ACC112 (cell line): Measurements from ENCODE around the gene ARMH3.

ENCODE experiments used
- H2AFZ ChIP-seq: fragments of 200-600 bp; sonication (generic); one replicate; pipeline ENCODE4 v1.6.0; 2017; ENCODE audit warnings: antibody characterized with exemption, low read length; ENCODE audit not compliant: unreplicated experiment
- H3K27ac ChIP-seq: fragments of 200-600 bp; sonication (generic); 2 replicates; pipeline ENCODE4 v1.5.1; 2014; ENCODE audit warnings: low read depth, mild to moderate bottlenecking, antibody characterized with exemption, low read length, moderate library complexity
- H3K27me3 ChIP-seq: fragments of 200-600 bp; sonication (generic); 2 replicates; pipeline ENCODE4 v1.6.1; 2014; ENCODE audit warnings: mild to moderate bottlenecking, antibody characterized with exemption, low read length, moderate library complexity, mixed read lengths; ENCODE audit not compliant: insufficient read depth
- H3K36me3 ChIP-seq: fragments of 200-600 bp; sonication (generic); 2 replicates; pipeline ENCODE4 v1.6.1; 2016; ENCODE audit warnings: mild to moderate bottlenecking, antibody characterized with exemption, low read length, moderate library complexity, mixed read lengths; ENCODE audit not compliant: insufficient read depth
- H3K4me1 ChIP-seq: fragments of 200-600 bp; sonication (generic); one replicate; pipeline ENCODE4 v1.6.1; 2016; ENCODE audit warnings: low read length, mixed read lengths; ENCODE audit not compliant: insufficient read depth, unreplicated experiment, control insufficient read depth
- H3K4me3 ChIP-seq: fragments of 200-600 bp; sonication (generic); 2 replicates; pipeline ENCODE4 v1.5.1; 2014; ENCODE audit warnings: mild to moderate bottlenecking, low read depth, low read length
- H3K79me2 ChIP-seq: fragments of 200-600 bp; sonication (generic); one replicate; pipeline ENCODE4 v1.6.0; 2016; ENCODE audit warnings: low read length; ENCODE audit not compliant: control insufficient read depth, unreplicated experiment, insufficient read depth

The ARMH3 gene

DNA sequence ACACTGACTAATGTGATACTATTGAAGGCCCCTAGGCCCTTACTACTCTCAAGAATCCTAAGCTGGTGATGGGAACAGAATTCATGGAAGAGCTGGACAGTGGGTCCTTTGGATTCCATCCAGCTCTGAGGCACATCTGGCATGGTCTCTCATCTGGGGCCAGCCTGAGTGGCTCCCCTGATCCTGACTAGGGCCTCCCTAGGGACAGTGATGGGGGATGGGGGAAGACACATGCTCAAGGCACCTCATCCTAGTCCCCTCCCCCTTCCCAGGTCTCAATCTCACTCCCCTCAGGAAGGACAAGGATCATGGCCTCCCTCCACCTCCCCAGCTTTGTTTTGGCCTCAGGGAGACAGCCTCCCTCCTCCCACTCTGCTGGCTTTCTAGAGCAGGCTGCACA, 214.1 kb downstream of the ARMH3 start:
- Histone ChIP-seq H3K27me3 (0 out of 2 replicates have a peak, but pooled peaks cover 4% of the 10 kb centered on the region), H3K27ac (no peak overlapping the region), H3K79me2 (no peaks in the 10 kb centered on the region), H3K36me3 (no peaks in the 10 kb centered on the region), H2AFZ (no peak overlapping the region), H3K4me1 (peaks cover 4% of the 10 kb centered on the region), H3K4me3 (no peak overlapping the region)

DNA sequence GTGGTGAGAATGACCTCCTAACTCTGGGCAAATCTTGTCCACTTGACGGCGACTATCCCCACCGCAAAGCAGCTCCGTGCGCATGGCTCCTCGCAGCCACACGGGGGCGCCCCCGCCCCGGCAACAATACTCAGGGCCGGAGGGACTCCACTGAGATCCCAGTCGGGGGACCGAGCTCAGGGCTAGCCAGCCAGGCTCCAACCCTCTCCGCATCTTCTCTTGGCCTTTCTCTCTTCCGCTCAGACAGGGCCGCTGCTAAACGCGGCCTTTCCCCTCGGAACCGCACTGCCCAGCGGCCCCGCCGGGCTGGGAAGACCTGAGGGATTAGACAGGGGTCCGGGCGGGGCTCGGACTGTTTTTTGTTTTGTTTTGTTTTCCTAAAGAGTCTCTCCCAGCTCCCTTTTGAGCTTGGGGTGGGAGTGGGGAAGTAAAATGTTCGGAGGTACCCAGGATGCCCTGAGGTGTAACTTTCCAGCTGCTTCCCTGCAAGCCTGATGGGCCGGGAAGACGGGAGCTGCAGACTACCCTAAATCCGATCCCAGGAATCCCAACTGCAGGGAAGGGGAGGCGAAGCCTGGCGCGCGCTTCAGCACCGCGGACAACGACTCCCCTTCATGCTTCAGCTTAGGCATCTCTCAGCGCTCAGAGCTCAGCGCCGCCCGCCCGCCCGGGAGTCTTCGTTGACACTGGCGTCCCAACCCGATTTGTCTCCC, 215.1 kb downstream of the ARMH3 start:
- no peak overlapping the region for H2AFZ ChIP-seq
- H3K79me2 ChIP-seq, result no peaks in the 10 kb centered on the region
- H3K27me3 ChIP-seq, result 0 out of 2 replicates have a peak, but pooled peaks cover 4% of the 10 kb centered on the region
- H3K4me3 ChIP-seq, result peak overlapping the region; percentile 76
- no peak overlapping the region for H3K27ac ChIP-seq
- H3K36me3 ChIP-seq, result no peaks in the 10 kb centered on the region
- peaks cover 4% of the 10 kb centered on the region for H3K4me1 ChIP-seq

DNA sequence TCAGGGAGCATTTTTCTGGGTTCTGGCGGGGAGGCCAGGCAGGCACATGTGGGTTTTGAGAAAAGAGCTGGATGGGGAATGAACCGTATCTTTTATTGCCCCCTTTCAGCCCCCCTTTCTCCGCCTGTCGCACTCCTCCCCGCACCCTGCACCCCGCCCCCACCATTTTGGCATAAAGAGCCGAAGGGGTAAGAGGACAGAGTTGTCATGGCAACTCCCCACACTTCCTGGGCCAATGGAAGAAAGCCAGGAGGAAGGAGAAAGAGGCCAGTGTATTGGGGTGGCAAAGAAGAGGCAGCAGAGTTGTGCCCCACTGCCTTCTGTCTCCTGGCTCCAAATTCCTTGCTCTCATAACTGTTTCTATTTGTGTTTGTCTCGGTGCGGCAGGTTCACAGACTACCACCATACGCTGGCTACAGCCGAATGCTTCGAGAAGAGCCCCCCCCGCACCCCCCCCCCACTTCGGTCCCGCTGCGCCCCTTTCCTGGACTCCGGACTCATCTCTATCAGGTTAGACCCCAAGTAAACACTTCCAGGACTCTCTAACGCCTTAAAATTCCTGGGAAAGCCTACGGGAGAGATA, 215.8 kb downstream of the ARMH3 start:
- Histone ChIP-seq H3K79me2 (no peaks in the 10 kb centered on the region), H3K4me1 (peaks cover 4% of the 10 kb centered on the region), H3K27ac (no peak overlapping the region), H2AFZ (no peak overlapping the region), H3K27me3 (0 out of 2 replicates have a peak, but pooled peaks cover 4% of the 10 kb centered on the region), H3K4me3 (peak overlapping the region; percentile 76), H3K36me3 (no peaks in the 10 kb centered on the region)

DNA sequence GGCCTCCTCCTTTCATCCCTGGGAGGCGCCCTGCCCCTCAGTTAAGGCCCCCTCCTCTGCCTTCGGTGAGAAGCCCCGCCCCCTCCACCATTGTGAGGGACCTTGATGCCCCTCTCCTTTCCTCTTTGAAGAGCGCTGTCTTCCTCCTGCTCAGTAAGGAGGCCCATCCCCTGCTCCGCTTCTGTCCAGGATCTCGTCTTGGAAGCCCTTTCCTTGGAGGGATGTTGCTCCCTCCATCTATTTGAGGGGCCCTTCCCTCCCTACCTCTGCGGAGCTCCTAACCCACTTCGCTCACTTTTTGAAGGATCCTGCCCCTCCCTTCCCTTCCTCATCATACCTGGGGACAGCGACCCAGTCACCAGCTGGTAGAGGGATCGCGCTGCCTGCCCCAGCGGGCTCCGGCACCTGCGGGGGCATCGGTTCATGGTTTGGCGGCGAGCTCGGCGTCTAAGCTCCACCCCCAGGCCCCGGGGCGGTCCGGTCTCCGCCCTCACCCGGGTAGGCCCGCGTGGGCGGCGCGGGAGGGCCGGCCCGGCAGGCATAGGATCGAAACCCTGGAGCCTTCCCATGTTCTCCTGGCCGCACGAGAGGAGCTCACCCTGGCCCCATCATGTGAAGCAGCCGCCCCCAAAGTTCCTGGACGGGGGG, 216.4 kb downstream of the ARMH3 start:
- H2AFZ ChIP-seq, result no peak overlapping the region
- peak overlapping the region; percentile 76 for H3K4me3 ChIP-seq
- no peaks in the 10 kb centered on the region for H3K36me3 ChIP-seq
- H3K79me2 ChIP-seq, result no peaks in the 10 kb centered on the region
- peaks cover 4% of the 10 kb centered on the region for H3K4me1 ChIP-seq
- no peak overlapping the region for H3K27ac ChIP-seq
- H3K27me3 ChIP-seq, result 0 out of 2 replicates have a peak, but pooled peaks cover 4% of the 10 kb centered on the region

DNA sequence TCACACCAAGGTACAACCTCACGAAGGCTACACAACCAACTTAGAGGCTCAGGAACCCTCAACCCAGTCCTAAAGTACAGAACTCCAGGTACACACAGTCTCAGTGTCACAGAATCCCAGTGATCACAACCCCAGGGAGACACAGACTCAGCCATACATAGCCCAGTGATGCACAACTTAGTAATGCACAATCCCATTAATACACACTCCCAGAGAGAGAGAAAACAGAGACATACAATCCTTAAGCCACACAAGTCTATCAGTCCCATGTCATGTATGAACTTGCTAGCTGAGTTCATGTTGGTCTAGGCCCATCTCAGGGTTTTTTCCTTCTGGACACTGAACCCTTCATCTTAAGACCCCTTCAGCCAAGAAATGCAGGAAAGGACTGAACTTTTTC, 217.0 kb downstream of the ARMH3 start:
- no peak overlapping the region for H2AFZ ChIP-seq
- no peak overlapping the region for H3K4me3 ChIP-seq

DNA sequence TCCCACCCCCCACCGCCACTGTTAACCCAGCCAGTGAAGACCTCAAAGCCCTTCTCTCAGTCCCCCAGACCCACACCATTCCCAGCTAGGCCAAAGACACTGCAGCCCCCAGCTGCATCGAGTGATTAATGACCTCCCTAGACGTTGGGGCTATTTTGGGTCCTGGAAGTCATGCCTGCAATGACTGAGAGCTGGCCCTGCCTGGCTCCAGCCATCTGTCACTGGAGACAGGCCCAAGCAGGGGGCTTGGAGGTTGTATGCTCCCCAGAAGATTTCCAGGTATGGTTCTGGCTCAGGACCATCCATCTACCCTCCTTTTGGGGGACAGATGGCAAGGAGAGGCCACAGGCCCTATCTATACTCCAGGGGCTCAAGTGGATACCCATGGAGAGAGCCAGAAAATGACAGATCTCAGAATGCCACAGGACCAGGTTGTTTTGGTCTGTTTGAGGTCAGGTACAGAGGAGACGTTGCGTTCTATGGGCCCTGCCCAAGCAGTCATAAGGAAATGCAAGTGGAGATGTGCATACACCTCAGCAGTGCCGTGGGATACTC, 217.5 kb downstream of the ARMH3 start:
- H2AFZ ChIP-seq, result no peak overlapping the region
- no peak overlapping the region for H3K27ac ChIP-seq
- peaks cover 4% of the 10 kb centered on the region for H3K4me1 ChIP-seq
- 0 out of 2 replicates have a peak, but pooled peaks cover 4% of the 10 kb centered on the region for H3K27me3 ChIP-seq
- no peaks in the 10 kb centered on the region for H3K36me3 ChIP-seq
- H3K79me2 ChIP-seq, result no peaks in the 10 kb centered on the region
- no peak overlapping the region for H3K4me3 ChIP-seq

More for the DNA sequence above, 217.0 kb downstream of the ARMH3 start:
- no peaks in the 10 kb centered on the region for H3K36me3 ChIP-seq
- H3K27me3 ChIP-seq, result 0 out of 2 replicates have a peak, but pooled peaks cover 4% of the 10 kb centered on the region
- no peaks in the 10 kb centered on the region for H3K79me2 ChIP-seq
- H3K27ac ChIP-seq, result no peak overlapping the region
- H3K4me1 ChIP-seq, result peaks cover 4% of the 10 kb centered on the region

DNA sequence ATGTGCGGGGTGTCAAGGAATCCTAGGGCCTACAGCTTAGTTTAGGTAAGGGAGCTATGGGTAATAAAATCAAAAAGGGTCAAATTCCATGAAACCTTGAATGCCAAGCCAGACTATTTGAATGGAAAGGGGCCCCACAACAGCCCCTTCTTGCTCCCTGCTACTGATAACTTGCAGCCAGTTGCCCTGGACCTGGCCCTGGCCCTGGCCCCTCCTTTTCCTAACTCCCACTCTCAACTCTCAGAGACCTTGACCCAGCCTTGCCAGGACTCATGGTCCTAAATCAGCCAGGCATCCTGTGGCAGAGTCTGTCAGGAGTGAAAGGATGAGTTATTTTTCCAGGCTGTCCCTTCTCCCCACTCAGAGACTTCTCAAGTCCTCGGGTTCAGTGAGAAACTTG, 218.2 kb downstream of the ARMH3 start:
- Histone ChIP-seq H3K27ac (no peak overlapping the region), H3K79me2 (no peaks in the 10 kb centered on the region), H3K4me3 (no peak overlapping the region), H3K27me3 (0 out of 2 replicates have a peak, but pooled peaks cover under 1% of the 10 kb centered on the region), H3K36me3 (no peaks in the 10 kb centered on the region), H2AFZ (no peak overlapping the region), H3K4me1 (peaks cover 4% of the 10 kb centered on the region)

DNA sequence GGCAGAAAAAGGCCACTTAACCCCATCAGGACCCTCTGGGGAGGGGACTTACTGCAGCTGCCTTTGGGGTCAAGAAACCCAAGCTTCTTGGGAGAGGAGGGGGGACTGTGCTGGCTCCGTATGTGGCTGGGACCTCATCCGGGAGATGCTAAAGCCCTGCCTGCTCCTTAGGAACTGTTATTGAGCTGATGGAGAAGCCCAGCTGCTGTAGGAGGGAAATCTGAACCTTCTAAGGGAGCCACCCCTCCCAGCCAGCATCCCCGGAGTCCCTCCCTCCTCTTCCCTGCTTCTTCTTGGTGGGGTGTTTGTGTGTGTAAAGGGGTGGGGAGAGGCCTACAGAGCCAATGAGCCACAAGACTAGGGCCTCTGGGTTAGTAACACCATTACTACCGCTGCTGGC, 220.6 kb downstream of the ARMH3 start:
- Histone ChIP-seq H3K4me3 (no peak overlapping the region), H3K4me1 (peaks cover 3% of the 10 kb centered on the region), H2AFZ (no peak overlapping the region), H3K27me3 (no peaks in the 10 kb centered on the region), H3K79me2 (no peaks in the 10 kb centered on the region), H3K36me3 (no peaks in the 10 kb centered on the region), H3K27ac (no peak overlapping the region)

DNA sequence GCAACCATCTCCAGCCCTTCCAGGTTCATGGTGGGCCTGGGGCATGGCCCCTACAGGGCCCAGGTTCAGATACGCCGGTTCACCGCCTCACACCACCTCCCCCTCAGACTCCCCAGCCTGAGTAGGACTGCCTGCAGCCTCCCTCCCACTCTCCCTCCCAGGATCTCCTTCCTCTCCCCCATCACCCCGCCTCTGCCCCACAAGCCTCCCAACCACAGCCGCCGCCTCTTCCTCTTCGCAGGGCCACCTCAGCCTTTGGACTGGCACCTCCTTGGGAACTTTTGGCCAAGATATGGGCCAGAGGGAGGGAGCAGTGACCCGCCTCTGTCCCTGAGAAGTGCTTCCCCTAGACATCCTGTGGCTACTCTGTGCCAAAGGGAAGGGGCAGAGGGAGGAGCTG, 221.6 kb downstream of the ARMH3 start:
- Histone ChIP-seq H3K4me3 (no peak overlapping the region), H3K4me1 (peaks cover 5% of the 10 kb centered on the region), H3K27me3 (no peaks in the 10 kb centered on the region), H2AFZ (no peak overlapping the region), H3K79me2 (no peaks in the 10 kb centered on the region), H3K27ac (no peak overlapping the region), H3K36me3 (no peaks in the 10 kb centered on the region)

DNA sequence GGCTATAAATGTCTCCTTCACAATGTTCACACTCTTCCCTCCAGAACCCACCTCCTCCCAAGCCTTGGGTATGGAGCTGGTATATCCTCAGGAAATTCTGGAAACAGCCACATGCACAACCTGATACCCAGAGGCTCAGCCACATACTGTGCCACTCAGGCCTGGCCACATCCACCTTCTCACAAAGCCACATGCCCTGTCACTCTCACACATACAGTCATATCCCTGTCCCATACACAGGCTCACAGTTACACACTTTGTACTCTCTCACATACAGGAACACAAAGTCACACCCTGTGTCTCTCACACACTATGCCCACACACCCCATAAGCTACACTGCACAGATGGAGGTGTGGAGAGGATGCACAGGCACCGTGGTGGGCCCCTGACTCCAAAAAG, 222.5 kb downstream of the ARMH3 start:
- H3K27me3 ChIP-seq, result no peaks in the 10 kb centered on the region
- H3K79me2 ChIP-seq, result no peaks in the 10 kb centered on the region
- H3K4me3 ChIP-seq, result no peak overlapping the region
- H2AFZ ChIP-seq, result no peak overlapping the region
- H3K27ac ChIP-seq, result no peak overlapping the region
- H3K36me3 ChIP-seq, result no peaks in the 10 kb centered on the region
- peaks cover 5% of the 10 kb centered on the region for H3K4me1 ChIP-seq
